Glomerular visceral epithelial cell (primary cell): ENCODE data around the gene MRNIP.

ENCODE experiments used
- DNase-seq: peaks from one replicate; pipeline ENCODE4 v3.0.0-alpha.2; 2016; ENCODE audit errors: extremely low spot score

MRNIP gene

GRCh38 chr5:179821298-179822058 is 37.1 kb downstream of the MRNIP start:
- DNase-seq: peak; percentile 97

- peak; percentile 86 for DNase-seq
Observed at GRCh38 chr5:179820483-179821297, 37.9 kb downstream of the MRNIP start, which contains the start of gene SQSTM1. TSS of gene SQSTM1 (plus strand) at chr5:179820905. CDS start at chr5:179820937, 32 bp downstream.

GRCh38 chr5:179820127-179820482 is 38.5 kb downstream of the MRNIP start:
- DNase-seq: no peak

- DNase-seq: peak; percentile 85
Observed at GRCh38 chr5:179819296-179820126, 39.1 kb downstream of the MRNIP start.

- peak; percentile 97 for DNase-seq
Observed at GRCh38 chr5:179818746-179819295, 39.8 kb downstream of the MRNIP start.

- DNase-seq: no peak
Observed at GRCh38 chr5:179817890-179818745, 40.5 kb downstream of the MRNIP start.

- no peak for DNase-seq
Observed at GRCh38 chr5:179817470-179817840, 41.2 kb downstream of the MRNIP start.

GRCh38 chr5:179816796-179817469 is 41.7 kb downstream of the MRNIP start:
- DNase-seq: no peak

GRCh38 chr5:179816401-179816795 is 42.2 kb downstream of the MRNIP start:
- no peak for DNase-seq

- DNase-seq: no peak
Observed at GRCh38 chr5:179815491-179816249, 42.9 kb downstream of the MRNIP start.

- no peak for DNase-seq
Observed at GRCh38 chr5:179814090-179814489, 44.5 kb downstream of the MRNIP start.

- DNase-seq: no peak
Observed at GRCh38 chr5:179812997-179813607, 45.5 kb downstream of the MRNIP start.

- no peak for DNase-seq
Observed at GRCh38 chr5:179812135-179812825, 46.3 kb downstream of the MRNIP start.

- DNase-seq: peak; percentile 85
Observed at GRCh38 chr5:179806250-179807048, 52.2 kb downstream of the MRNIP start, which contains the start of gene MGAT4B. TSS of gene MGAT4B (minus strand) at chr5:179806866. CDS start at chr5:179806583, 283 bp downstream.

GRCh38 chr5:179805529-179806249 is 52.9 kb downstream of the MRNIP start:
- DNase-seq: no peak

GRCh38 chr5:179805070-179805528 is 53.5 kb downstream of the MRNIP start:
- DNase-seq: peak; percentile 19

GRCh38 chr5:179804555-179804947 is 54.1 kb downstream of the MRNIP start:
- DNase-seq: no peak
